GM19455 (cell line): ENCODE data around the gene PTN.
"Not testable (repeated sequence)": the region's sequence is repeated elsewhere in the genome, so short reads cannot be mapped to it uniquely, and the experiment has no call there.

Source experiments
- ATAC-seq: cut with Tn5 transposase; IDR thresholded peaks from one replicate; pipeline ENCODE4 v1.9.1; 2021; ENCODE audit not compliant: unreplicated experiment

PTN gene

DNA sequence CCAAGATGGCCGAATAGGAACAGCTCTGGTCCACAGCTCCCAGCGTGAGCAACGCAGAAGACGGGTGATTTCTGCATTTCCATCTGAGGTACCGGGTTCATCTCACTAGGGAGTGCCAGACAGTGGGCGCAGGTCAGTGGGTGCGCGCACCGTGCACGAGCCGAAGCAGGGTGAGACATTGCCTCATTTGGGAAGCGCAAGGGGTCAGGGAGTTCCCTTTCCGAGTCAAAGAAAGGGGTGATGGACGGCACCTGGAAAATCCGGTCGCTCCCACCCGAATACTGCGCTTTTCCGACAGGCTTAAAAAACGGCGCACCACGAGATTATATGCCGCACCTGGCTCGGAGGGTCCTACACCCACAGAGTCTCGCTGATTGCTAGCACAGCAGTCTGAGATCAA is 161.9 kb downstream of the PTN start:
- ATAC-seq = not testable (repeated sequence)
